ENCODE results near the gene UTP14A. TPM values are rescaled to one million over a fixed set of nuclear protein-coding genes. Genes with fewer than 3 reads are reported as not detected.

Gene UTP14A
- total RNA-seq, 1 donor from 2014 or later: 33.0 TPM

DNA sequence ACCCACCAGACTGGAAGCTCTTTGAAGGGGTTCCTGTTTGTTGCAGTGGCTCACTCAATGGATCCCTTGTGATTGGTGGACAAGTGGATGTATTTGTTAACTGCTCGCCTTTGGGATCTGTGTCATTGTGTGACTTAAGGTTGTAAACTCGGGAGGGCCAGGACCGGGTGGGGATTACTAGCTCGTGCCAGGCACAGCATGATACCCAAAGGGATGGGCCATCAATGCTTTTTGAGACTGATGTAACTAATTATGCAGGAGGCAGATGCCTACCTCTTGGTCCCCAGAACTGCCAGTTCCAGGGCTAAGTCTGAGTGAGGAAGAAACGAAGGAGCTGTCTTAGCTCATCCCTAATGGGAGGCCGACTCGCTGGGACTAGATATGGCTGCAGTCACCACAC lies 27.7 kb downstream of the UTP14A start:
- no peak for ATAC-seq (ENCODE audit: low read depth)
- intact Hi-C loops (cut with micrococcal nuclease): loop anchor here (2.0 kb wide), 1 partner anchor 23 kb away; no protein-coding TSS in a partner anchor
- H3K4me3 Mint-ChIP-seq: peak overlapping the region; percentile 58
- H3K36me3 Mint-ChIP-seq (ENCODE audit: low read depth): peaks cover 5% of the 10 kb centered on the region
- no peaks in the 10 kb centered on the region for H3K9me3 Mint-ChIP-seq
- TF ChIP-seq, protein P1, sequence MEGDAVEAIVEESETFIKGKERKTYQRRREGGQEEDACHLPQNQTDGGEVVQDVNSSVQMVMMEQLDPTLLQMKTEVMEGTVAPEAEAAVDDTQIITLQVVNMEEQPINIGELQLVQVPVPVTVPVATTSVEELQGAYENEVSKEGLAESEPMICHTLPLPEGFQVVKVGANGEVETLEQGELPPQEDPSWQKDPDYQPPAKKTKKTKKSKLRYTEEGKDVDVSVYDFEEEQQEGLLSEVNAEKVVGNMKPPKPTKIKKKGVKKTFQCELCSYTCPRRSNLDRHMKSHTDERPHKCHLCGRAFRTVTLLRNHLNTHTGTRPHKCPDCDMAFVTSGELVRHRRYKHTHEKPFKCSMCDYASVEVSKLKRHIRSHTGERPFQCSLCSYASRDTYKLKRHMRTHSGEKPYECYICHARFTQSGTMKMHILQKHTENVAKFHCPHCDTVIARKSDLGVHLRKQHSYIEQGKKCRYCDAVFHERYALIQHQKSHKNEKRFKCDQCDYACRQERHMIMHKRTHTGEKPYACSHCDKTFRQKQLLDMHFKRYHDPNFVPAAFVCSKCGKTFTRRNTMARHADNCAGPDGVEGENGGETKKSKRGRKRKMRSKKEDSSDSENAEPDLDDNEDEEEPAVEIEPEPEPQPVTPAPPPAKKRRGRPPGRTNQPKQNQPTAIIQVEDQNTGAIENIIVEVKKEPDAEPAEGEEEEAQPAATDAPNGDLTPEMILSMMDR (IDR thresholded peaks at IDR 0.05): no peak
- no peak for DNase-seq
- peak overlapping the region; percentile 41 for H3K27ac Mint-ChIP-seq
- H3K4me1 Mint-ChIP-seq: peaks cover 5% of the 10 kb centered on the region
- POLR2A ChIA-PET: interaction anchor here (0.6 kb wide), 1 partner anchor 175 kb away, joined by 11 read pairs; no protein-coding TSS in a partner anchor
- no peaks in the 10 kb centered on the region for H3K27me3 Mint-ChIP-seq
- CTCF ChIA-PET: no interaction called here

DNA sequence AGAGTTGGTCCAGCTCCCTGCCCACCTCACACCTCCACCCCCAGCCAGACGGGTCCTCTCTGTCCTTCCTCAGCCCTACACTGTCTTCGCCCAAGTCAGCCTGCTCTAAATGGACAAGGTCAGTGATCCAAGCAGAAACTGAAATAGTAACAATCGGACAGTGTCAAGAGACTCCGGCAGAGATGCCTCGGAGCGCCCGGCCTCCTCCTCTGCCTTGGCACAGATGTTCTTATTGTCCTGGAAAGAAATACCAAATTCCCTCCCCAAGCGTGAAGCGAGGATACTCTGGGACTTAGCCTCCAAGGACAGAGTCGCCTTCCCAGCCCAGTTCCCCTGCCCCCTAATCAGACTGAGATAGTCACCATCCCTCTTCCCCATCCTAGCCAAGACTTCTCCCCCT lies 28.5 kb downstream of the UTP14A start:
- intact Hi-C loops (cut with micrococcal nuclease): no loop called here
- Mint-ChIP-seq H3K36me3 (ENCODE audit: low read depth) (no peaks in the 10 kb centered on the region), H3K9me3 (no peaks in the 10 kb centered on the region), H3K27me3 (no peaks in the 10 kb centered on the region), H3K4me3 (no peak overlapping the region), H3K4me1 (peaks cover 5% of the 10 kb centered on the region), H3K27ac (no peak overlapping the region)
- no peak for ATAC-seq (ENCODE audit: low read depth)
- ChIA-PET POLR2A (interaction anchor here (0.6 kb wide), 1 partner anchor 175 kb away, joined by 11 read pairs; no protein-coding TSS in a partner anchor), CTCF (interaction anchor here (1.9 kb wide), 1 partner anchor 8 kb away, joined by 5 read pairs; no protein-coding TSS in a partner anchor)
- no peak for DNase-seq
- TF ChIP-seq, protein P1 (IDR thresholded peaks at IDR 0.05): no peak

DNA sequence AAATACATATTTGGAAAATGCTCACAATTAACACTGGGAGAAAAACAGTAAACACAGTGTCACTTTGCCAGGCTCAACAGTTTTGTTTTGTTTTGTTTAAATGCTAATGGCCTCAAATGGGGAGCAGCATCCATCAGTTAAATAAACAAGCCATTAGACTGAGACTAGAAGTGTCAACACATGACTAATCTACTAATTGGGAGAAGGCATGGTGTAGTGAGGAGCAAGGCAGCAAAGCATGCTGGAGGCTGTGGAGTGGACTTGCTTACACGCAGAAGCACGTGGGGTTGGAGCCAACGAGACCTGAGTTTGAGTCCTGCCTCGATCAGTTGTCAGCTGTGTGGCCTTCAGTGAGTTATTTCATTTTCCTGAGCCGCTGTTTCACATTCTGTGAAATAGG lies 29.0 kb downstream of the UTP14A start:
- no peaks in the 10 kb centered on the region for H3K9me3 Mint-ChIP-seq
- H3K27ac Mint-ChIP-seq: no peak overlapping the region
- H3K27me3 Mint-ChIP-seq: no peaks in the 10 kb centered on the region
- ATAC-seq (ENCODE audit: low read depth) (no peak), DNase-seq (no peak)
- peaks cover 5% of the 10 kb centered on the region for H3K4me1 Mint-ChIP-seq
- CTCF ChIA-PET: interaction anchor here (1.9 kb wide), 1 partner anchor 9 kb away, joined by 5 read pairs; no protein-coding TSS in a partner anchor
- H3K4me3 Mint-ChIP-seq: no peak overlapping the region
- no peaks in the 10 kb centered on the region for H3K36me3 Mint-ChIP-seq (ENCODE audit: low read depth)
- intact Hi-C loops (cut with micrococcal nuclease): no loop called here
- POLR2A ChIA-PET: no interaction called here
- TF ChIP-seq, protein P1 (IDR thresholded peaks at IDR 0.05): no peak

DNA sequence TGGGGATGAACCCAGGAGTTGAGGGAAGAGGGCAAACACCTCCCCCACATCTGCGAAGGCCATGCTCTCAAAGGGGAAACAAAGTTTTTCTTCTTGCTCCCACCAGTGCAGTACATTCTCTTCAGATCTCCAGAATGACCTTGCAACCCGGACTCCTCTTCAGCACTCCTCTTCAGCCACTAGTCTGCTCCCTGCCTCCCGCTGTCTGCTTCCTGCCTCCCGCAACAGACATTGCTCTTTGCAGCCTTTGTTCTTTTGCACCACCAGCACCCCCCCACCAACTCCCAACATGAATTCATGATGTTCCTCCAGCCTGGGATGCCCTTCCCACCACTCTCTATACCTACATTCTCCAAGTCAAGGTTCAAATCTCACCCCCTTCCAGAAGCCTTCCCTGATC lies 32.1 kb downstream of the UTP14A start:
- Mint-ChIP-seq H3K4me3 (no peak overlapping the region), H3K27me3 (no peaks in the 10 kb centered on the region), H3K9me3 (no peaks in the 10 kb centered on the region), H3K36me3 (ENCODE audit: low read depth) (no peaks in the 10 kb centered on the region), H3K4me1 (no peaks in the 10 kb centered on the region), H3K27ac (no peak overlapping the region)
- DNase-seq: no peak
- ChIA-PET POLR2A (no interaction called here), CTCF (no interaction called here)
- no peak for ATAC-seq (ENCODE audit: low read depth)
- intact Hi-C loops (cut with micrococcal nuclease): no loop called here
- TF ChIP-seq, protein P1 (IDR thresholded peaks at IDR 0.05): no peak

DNA sequence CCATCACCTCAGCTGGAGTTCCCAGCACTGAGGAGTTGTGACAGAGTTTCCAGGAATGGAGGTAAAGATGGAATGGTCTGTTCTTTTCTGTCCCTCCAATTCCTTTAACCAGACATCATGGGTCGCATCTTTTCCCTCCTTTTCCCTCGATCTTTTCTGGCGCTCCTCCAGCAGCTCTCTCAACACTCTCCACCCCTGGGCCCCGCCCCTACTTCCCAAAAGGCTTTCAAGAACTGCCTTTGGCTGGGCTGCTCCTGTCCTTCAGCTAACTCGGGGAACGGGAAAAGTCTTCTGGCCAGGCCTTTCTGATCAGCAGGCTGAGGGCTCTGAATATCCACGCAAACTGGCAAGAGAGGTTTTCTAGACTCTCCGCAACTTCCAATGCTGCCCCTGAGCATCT lies 34.0 kb downstream of the UTP14A start:
- no peaks in the 10 kb centered on the region for H3K27me3 Mint-ChIP-seq
- H3K4me1 Mint-ChIP-seq: no peaks in the 10 kb centered on the region
- H3K9me3 Mint-ChIP-seq: no peaks in the 10 kb centered on the region
- CTCF ChIA-PET: no interaction called here
- POLR2A ChIA-PET: no interaction called here
- no peak overlapping the region for H3K27ac Mint-ChIP-seq
- ATAC-seq (ENCODE audit: low read depth) (no peak), DNase-seq (no peak)
- H3K36me3 Mint-ChIP-seq (ENCODE audit: low read depth): no peaks in the 10 kb centered on the region
- intact Hi-C loops (cut with micrococcal nuclease): no loop called here
- TF ChIP-seq, protein P1 (IDR thresholded peaks at IDR 0.05): no peak
- no peak overlapping the region for H3K4me3 Mint-ChIP-seq

Data from activated B cell treated with CpG ODN at 0.5 μM for 24 hours (primary cell).